Pancreas (tissue), 10 donors: ENCODE data around the gene EXOSC1. TPM values are rescaled to one million over a fixed set of nuclear protein-coding genes. Genes with fewer than 3 reads are reported as not detected.

ENCODE experiments used
- ATAC-seq, 4 donors: fragments of 200-7000 bp; cut with Tn5 transposase; one replicate each; pipeline versions ENCODE4 v1.8.0 to v1.9.1; 2020; ENCODE audit warnings: mild to moderate bottlenecking in 4 of 4, moderate library complexity in 4 of 4
- DNase-seq, 6 donors: peaks; one replicate each; pipeline ENCODE4 v3.0.0-alpha.2; 2020
- FAIRE-seq: peaks from 2 replicates; lab custom pipeline; 2012; peaks lifted over from hg19 to GRCh38; lab: Jason Lieb, UNC
- H3K27ac ChIP-seq, 4 donors: fragments of 200-600 bp; sonication (generic); 1 replicate in 3 of 4; 2 replicates in 1 of 4; pipeline versions ENCODE4 v1.5.0 to v1.8.0; 2020
- H3K27me3 ChIP-seq, 4 donors: fragments of 200-600 bp; one replicate each; pipeline ENCODE4 v1.8.0; 2021
- H3K36me3 ChIP-seq, 3 donors: fragments of 200-600 bp; sonication (generic) in 1 of 3; one replicate each; pipeline versions ENCODE4 v1.5.0 to v1.8.0; 2020 to 2021
- H3K4me1 ChIP-seq, 3 donors: fragments of 200-600 bp; one replicate each; pipeline ENCODE4 v1.8.0; 2021
- H3K4me3 ChIP-seq, 4 donors: fragments of 200-600 bp; sonication (generic) in 2 of 4; one replicate each; pipeline versions ENCODE4 v1.5.0 to v1.8.0; 2020 to 2021
- H3K9me3 ChIP-seq, 4 donors: fragments of 200-600 bp; one replicate each; pipeline ENCODE4 v1.8.0; 2021
- CTCF ChIP-seq, 4 donors: fragments of 200-600 bp; sonication (generic) in 3 of 4; IDR thresholded peaks; one replicate each; pipeline versions ENCODE4 v1.5.0 to v1.8.0; 2021; ENCODE audit warnings: antibody characterized with exemption in 4 of 4
- WGBS, 2 donors: extraction: QIAGEN DNeasy Blood & Tissue Kit; methylation state at CpG; one replicate each; pipeline ENCODE4 v1.1.7; 2013; 5-methylcytosine and 5-hydroxymethylcytosine counted together
- intact Hi-C, 3 donors: fragments of 100-400 bp; cut with DNase I; formaldehyde crosslinking; loops; one replicate each; pipeline versions ENCODE4 v1.11.1 to v1.14.2; 2022
- polyA plus RNA-seq, 2 donors: library from polyadenylated mRNA; stranded (reverse); fragments of 200-250 nt; gene quantifications; one replicate each; pipeline ENCODE4 v1.2.3, GENCODE V29; 2013
- total RNA-seq, 6 donors: library from RNA; stranded (reverse); fragmentation: NEBNext Ultra II Directional in 4 of 6; extraction: Animal tissue kit (Norgen Biotek cat#: 25700) in 4 of 6; gene quantifications; one replicate each; pipeline versions ENCODE4 v1.2.1 to v1.2.4, GENCODE V29; 2021 to 2023
- donor health status: healthy with polysubstance abuse.
- donor health status: DM: no; HTN: no; CAD: no; lungs with moderate emphysema.
- donor health status: DM: no; HTN: no; CAD: no.
- donor health status: control.
- donor health status: control.
- donor health status: Bipolar disorder and iron deficiency.
- donor health status: DM: yes; HTN: yes; CAD: no.
- donor health status: DM: no; HTN: no; CAD: no.
- donor health status: DM: no; HTN: no; CAD: no.
- donor health status: DM: yes; HTN: yes; CAD: no.

EXOSC1 gene
- total and polyA plus RNA-seq, 8 donors, result 13.0 to 27.6 (median 18.0) TPM

- H3K4me3 ChIP-seq, result no peak overlapping the region
- H3K27me3 ChIP-seq, result no peaks in the 10 kb centered on the region
- H3K4me1 ChIP-seq, result peaks cover 0 to 2% (median 0%) of the 10 kb centered on the region in 3 donors
- no peak for FAIRE-seq
- H3K27ac ChIP-seq, result no peak overlapping the region
- ATAC-seq, result no peak
- 89 to 91% methylated on average over 2 of the region's 2 CpGs for WGBS, 2 donors
- no peaks in the 10 kb centered on the region for H3K9me3 ChIP-seq
- TF ChIP-seq CTCF (IDR thresholded peaks at IDR 0.05), result no peak
- peaks cover 9 to 83% (median 47%) of the 10 kb centered on the region in 3 donors for H3K36me3 ChIP-seq
- intact Hi-C loops, result loop anchor here in 1 of 3 donors (5.0 kb wide), 1 partner anchor 90 kb away; no protein-coding TSS in a partner anchor
- no peak for DNase-seq
These were observed 16.5 kb upstream of the EXOSC1 start for GRCh38 chr10:97462309-97462708.

DNA sequence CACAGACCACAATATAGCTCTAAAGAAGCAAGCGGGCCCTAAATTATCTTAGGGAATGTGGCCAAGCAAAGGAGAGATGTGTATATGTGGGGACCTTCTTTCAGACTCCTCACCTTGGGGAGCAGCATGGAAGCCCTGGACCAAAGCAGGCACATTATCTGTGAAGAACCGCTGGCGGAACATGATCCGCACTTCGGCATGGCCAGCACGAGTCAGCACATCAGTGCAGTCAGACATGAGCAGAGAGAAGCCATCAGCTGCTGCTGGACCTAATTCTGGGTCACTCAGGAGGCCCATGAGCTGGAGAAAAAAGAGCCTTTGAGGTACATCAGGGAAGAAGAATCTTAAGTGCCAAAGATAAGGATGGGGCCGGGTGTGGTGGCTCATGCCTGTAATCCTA is 14.1 kb upstream of the EXOSC1 start:
- no peak for FAIRE-seq
- H3K27ac ChIP-seq, result no peak overlapping the region
- no peaks in the 10 kb centered on the region for H3K27me3 ChIP-seq
- H3K9me3 ChIP-seq, result no peaks in the 10 kb centered on the region
- TF ChIP-seq CTCF (IDR thresholded peaks at IDR 0.05), result no peak
- WGBS, 2 donors, result 76 to 83% methylated on average over 7 of the region's 7 CpGs
- no peak overlapping the region for H3K4me3 ChIP-seq
- DNase-seq, result no peak
- intact Hi-C loops, result loop anchor here in 2 of 3 donors (5.0 to 10.0 kb wide), 2 partner anchors 85 to 92 kb away; no protein-coding TSS in a partner anchor
- H3K4me1 ChIP-seq, result peaks cover 0 to 2% (median 0%) of the 10 kb centered on the region in 3 donors
- no peak for ATAC-seq
- peaks cover 14 to 76% (median 41%) of the 10 kb centered on the region in 3 donors for H3K36me3 ChIP-seq

GRCh38 chr10:97459111-97459510 is 13.3 kb upstream of the EXOSC1 start:
- Histone ChIP-seq H3K27ac (no peak overlapping the region), H3K4me1 (peaks cover 0 to 2% (median 0%) of the 10 kb centered on the region in 3 donors), H3K4me3 (no peak overlapping the region), H3K27me3 (no peaks in the 10 kb centered on the region), H3K9me3 (no peaks in the 10 kb centered on the region), H3K36me3 (peaks cover 14 to 72% (median 41%) of the 10 kb centered on the region in 3 donors)
- WGBS, 2 donors, result 94 to 97% methylated on average over 7 of the region's 7 CpGs
- intact Hi-C loops, result loop anchor here in 1 of 3 donors (10.0 kb wide), 1 partner anchor 86 kb away; no protein-coding TSS in a partner anchor
- DNase-seq (no peak), FAIRE-seq (no peak), ATAC-seq (no peak)
- TF ChIP-seq CTCF (IDR thresholded peaks at IDR 0.05), result no peak

DNA sequence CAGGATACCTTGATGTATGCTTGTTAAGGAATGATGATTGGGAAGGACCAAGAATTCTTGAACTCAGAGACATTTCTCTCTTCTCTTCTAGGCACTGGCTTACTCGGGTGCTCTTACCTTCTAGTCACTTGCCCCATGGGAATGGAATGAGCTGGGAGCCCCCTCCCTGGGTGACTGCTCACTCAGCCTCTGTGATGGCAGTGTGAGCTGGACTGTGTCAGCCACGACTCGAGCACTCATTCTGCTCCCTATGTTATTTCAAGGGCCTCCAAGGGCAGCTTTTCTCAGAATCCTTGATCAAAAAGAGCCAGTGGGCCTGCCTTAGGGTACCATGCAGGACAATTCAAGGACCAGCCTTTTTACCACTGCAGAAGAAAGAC is 10.9 kb upstream of the EXOSC1 start:
- H3K27me3 ChIP-seq, result no peaks in the 10 kb centered on the region
- 75 to 82% methylated on average over 3 of the region's 3 CpGs for WGBS, 2 donors
- FAIRE-seq (no peak), ATAC-seq (no peak), DNase-seq (no peak)
- no peak for TF ChIP-seq CTCF (IDR thresholded peaks at IDR 0.05)
- no peaks in the 10 kb centered on the region for H3K9me3 ChIP-seq
- no peaks in the 10 kb centered on the region for H3K4me1 ChIP-seq
- peaks cover 14 to 56% (median 29%) of the 10 kb centered on the region in 3 donors for H3K36me3 ChIP-seq
- no peak overlapping the region for H3K27ac ChIP-seq
- no peak overlapping the region for H3K4me3 ChIP-seq
- intact Hi-C loops, result loop anchor here in 1 of 3 donors (10.0 kb wide), 1 partner anchor 88 kb away; no protein-coding TSS in a partner anchor

DNA sequence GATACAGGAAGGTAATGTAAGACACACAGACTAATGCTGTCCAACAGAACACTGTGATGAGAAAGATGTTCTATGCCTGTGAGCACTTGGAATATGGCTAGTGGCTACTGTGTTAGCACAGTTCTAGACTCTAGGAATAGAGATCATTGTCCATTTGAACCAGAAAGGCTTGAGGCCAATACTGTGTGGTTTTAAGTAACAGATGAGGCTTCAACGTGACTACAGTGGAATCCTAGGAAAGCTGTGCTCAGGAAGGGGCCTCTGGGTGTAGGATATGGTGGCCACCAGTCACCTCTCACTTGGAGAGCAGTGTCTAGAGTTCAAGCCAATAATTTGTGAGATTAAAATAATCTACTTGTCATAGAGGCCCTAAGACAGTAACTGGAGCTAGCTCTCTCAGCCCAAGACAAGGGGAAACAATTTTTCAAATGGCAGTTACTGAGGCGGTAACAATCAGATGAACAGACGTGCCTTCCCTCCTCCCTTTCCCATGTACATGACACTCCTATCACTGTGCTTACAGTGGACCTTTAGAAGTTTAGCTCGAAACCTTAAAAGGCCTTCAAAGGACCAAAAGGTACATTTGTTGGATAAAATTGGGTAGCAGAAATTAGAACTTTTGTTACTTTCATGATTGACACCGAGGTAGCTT is 10.4 kb upstream of the EXOSC1 start:
- Histone ChIP-seq H3K9me3 (no peaks in the 10 kb centered on the region), H3K4me3 (no peak overlapping the region), H3K27ac (no peak overlapping the region), H3K36me3 (peaks cover 14 to 50% (median 24%) of the 10 kb centered on the region in 3 donors), H3K4me1 (no peaks in the 10 kb centered on the region), H3K27me3 (no peaks in the 10 kb centered on the region)
- TF ChIP-seq CTCF (IDR thresholded peaks at IDR 0.05), result no peak
- ATAC-seq (no peak), FAIRE-seq (no peak), DNase-seq (no peak)
- intact Hi-C loops, result loop anchor here in 1 of 3 donors (10.0 kb wide), 1 partner anchor 89 kb away; no protein-coding TSS in a partner anchor
- WGBS, 2 donors, result 62 to 85% methylated on average over 5 of the region's 5 CpGs
